Ovary (tissue), 3 donors: ENCODE measurements around the gene ABCA8.

ENCODE experiments used
- EP300 ChIP-seq: sonication (generic); formaldehyde crosslinking; IDR thresholded peaks from one replicate; pipeline ENCODE4 v1.6.1; 2017; ENCODE audit warnings: antibody characterized with exemption
- TF ChIP-seq, protein P1 (sequence below), 3 donors: fragments of 450-650 bp in 2 of 3; fragments of 200-600 bp in 1 of 3; IDR thresholded peaks; one replicate each; pipeline versions ENCODE4 v1.5.1 to v1.8.0; 2016 to 2022; ENCODE audit warnings: antibody characterized with exemption in 3 of 3, mild to moderate bottlenecking in 1 of 3
- donor health status: DM: no; HTN: no; CAD: no.

DNA sequence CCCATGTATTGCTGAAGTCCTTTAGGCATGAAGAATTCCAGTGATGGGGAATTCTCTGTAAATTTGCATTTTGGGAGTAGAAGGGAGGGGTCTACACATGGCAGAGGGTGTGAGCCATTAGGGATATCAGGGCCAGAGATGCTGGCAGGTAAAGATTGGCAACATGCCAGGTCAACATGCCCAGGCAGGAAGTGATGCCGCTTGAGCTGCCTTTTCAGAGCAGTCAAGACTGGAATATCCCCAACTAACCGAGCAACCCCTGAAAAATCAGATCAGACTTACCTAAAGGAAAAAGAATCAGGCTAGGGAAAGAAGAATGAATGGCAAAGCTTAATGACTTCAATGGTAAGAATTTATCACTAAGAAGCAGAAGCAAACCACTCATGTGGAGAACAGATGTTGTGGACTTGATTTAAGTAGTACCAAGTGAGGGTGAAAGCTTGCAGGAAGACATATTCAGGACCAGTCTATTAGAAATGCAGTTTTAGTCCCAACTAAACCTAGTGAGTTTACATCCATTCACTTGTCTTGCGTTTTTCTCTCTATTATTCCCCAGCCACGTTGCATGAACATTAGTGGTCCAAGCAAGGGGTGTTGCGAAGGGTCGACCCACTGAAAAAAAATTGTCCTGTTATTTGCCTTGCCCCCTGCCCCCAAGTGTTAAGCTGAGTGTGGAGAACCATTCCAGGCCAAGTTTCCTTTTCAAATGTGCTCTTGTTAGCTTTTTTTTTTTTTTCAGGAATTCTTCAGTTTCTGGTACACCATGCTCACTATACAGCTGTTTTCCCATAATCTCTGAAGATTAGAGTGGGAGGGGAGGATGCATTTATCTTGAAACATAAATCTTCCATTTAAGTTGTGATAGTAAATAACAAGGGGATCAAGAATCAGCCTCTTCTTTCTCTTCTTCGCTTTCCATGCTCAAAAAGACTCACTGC lies 105.2 kb downstream of the ABCA8 start:
- TF ChIP-seq, protein P1, sequence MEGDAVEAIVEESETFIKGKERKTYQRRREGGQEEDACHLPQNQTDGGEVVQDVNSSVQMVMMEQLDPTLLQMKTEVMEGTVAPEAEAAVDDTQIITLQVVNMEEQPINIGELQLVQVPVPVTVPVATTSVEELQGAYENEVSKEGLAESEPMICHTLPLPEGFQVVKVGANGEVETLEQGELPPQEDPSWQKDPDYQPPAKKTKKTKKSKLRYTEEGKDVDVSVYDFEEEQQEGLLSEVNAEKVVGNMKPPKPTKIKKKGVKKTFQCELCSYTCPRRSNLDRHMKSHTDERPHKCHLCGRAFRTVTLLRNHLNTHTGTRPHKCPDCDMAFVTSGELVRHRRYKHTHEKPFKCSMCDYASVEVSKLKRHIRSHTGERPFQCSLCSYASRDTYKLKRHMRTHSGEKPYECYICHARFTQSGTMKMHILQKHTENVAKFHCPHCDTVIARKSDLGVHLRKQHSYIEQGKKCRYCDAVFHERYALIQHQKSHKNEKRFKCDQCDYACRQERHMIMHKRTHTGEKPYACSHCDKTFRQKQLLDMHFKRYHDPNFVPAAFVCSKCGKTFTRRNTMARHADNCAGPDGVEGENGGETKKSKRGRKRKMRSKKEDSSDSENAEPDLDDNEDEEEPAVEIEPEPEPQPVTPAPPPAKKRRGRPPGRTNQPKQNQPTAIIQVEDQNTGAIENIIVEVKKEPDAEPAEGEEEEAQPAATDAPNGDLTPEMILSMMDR (IDR thresholded peaks at IDR 0.05), result no peak
- TF ChIP-seq EP300, result no peak
